ENCODE measurements around the gene AURKB.
A peak's percentile ranks its signal among the peaks of the same experiment; 100 is the strongest.

The AURKB gene

GRCh38 chr17:8166731-8167130 lies 43.6 kb downstream of the AURKB start:
- no peak for TF ChIP-seq POLR2A (IDR thresholded peaks at IDR 0.05; ENCODE audit: low read depth, low read length)

GRCh38 chr17:8164815-8165131 lies 45.6 kb downstream of the AURKB start:
- TF ChIP-seq POLR2A (IDR thresholded peaks at IDR 0.05; ENCODE audit: low read depth, low read length), result no peak
- FAIRE-seq (no peak), DNase-seq (ENCODE audit: insufficient read length, low spot score) (no peak)

More at GRCh38 chr17:8166731-8167130, 43.6 kb downstream of the AURKB start:
- FAIRE-seq (no peak), DNase-seq (ENCODE audit: insufficient read length, low spot score) (no peak)

GRCh38 chr17:8163978-8164814 lies 46.2 kb downstream of the AURKB start:
- FAIRE-seq (no peak), DNase-seq (ENCODE audit: insufficient read length, low spot score) (no peak)
- no peak; the same call in 1 of the 2 replicates for TF ChIP-seq POLR2A (IDR thresholded peaks at IDR 0.05; ENCODE audit: low read depth, low read length)

- FAIRE-seq, result no peak
- no peak for DNase-seq (ENCODE audit: insufficient read length, low spot score)
- TF ChIP-seq POLR2A (IDR thresholded peaks at IDR 0.05; ENCODE audit: low read depth, low read length), result peak; percentile 11; the same call in 1 of the 2 replicates
These were observed 47.1 kb downstream of the AURKB start for GRCh38 chr17:8162997-8163977.

- no peak for DNase-seq (ENCODE audit: insufficient read length, low spot score)
- no peak for FAIRE-seq
These were observed 48.0 kb downstream of the AURKB start, which contains the start of gene VAMP2 for GRCh38 chr17:8162233-8162996. Gene VAMP2, minus strand, starts transcription at chr17:8162948. Its CDS starts 69 bp downstream, at chr17:8162879.

GRCh38 chr17:8161289-8162232 lies 48.8 kb downstream of the AURKB start:
- no peak for TF ChIP-seq POLR2A (IDR thresholded peaks at IDR 0.05; ENCODE audit: low read depth, low read length)
- FAIRE-seq (no peak), DNase-seq (ENCODE audit: insufficient read length, low spot score) (no peak)

More at GRCh38 chr17:8162233-8162996, 48.0 kb downstream of the AURKB start, which contains the start of gene VAMP2:
- peak; percentile 91 for TF ChIP-seq POLR2A (IDR thresholded peaks at IDR 0.05; ENCODE audit: low read depth, low read length)

- no peak for TF ChIP-seq POLR2A (IDR thresholded peaks at IDR 0.05; ENCODE audit: low read depth, low read length)
- FAIRE-seq (no peak), DNase-seq (ENCODE audit: insufficient read length, low spot score) (no peak)
These were observed 49.6 kb downstream of the AURKB start for GRCh38 chr17:8160741-8161221.

- no peak for FAIRE-seq
- DNase-seq (ENCODE audit: insufficient read length, low spot score), result no peak
- no peak for TF ChIP-seq POLR2A (IDR thresholded peaks at IDR 0.05; ENCODE audit: low read depth, low read length)
These were observed 50.2 kb downstream of the AURKB start for GRCh38 chr17:8160224-8160577.

GRCh38 chr17:8159459-8160223 lies 50.7 kb downstream of the AURKB start:
- no peak for TF ChIP-seq POLR2A (IDR thresholded peaks at IDR 0.05; ENCODE audit: low read depth, low read length)
- no peak for FAIRE-seq
- no peak for DNase-seq (ENCODE audit: insufficient read length, low spot score)

- FAIRE-seq (no peak), DNase-seq (ENCODE audit: insufficient read length, low spot score) (no peak)
- TF ChIP-seq POLR2A (IDR thresholded peaks at IDR 0.05; ENCODE audit: low read depth, low read length), result no peak
These were observed 51.4 kb downstream of the AURKB start for GRCh38 chr17:8159032-8159400.

GRCh38 chr17:8158267-8159031 lies 51.9 kb downstream of the AURKB start:
- no peak for TF ChIP-seq POLR2A (IDR thresholded peaks at IDR 0.05; ENCODE audit: low read depth, low read length)
- FAIRE-seq (no peak), DNase-seq (ENCODE audit: insufficient read length, low spot score) (peak; percentile 87)

Measured in H54 (cell line).